HG03457 (cell line): ENCODE data around the gene UGT1A7.
"Not testable (repeated sequence)": the region's sequence is repeated elsewhere in the genome, so short reads cannot be mapped to it uniquely, and the experiment has no call there.

Experiments
- ATAC-seq: cut with Tn5 transposase; IDR thresholded peaks from one replicate; pipeline ENCODE4 v1.9.1; 2021; ENCODE audit warnings: moderate number of reproducible peaks; ENCODE audit not compliant: unreplicated experiment

The UGT1A7 gene

DNA sequence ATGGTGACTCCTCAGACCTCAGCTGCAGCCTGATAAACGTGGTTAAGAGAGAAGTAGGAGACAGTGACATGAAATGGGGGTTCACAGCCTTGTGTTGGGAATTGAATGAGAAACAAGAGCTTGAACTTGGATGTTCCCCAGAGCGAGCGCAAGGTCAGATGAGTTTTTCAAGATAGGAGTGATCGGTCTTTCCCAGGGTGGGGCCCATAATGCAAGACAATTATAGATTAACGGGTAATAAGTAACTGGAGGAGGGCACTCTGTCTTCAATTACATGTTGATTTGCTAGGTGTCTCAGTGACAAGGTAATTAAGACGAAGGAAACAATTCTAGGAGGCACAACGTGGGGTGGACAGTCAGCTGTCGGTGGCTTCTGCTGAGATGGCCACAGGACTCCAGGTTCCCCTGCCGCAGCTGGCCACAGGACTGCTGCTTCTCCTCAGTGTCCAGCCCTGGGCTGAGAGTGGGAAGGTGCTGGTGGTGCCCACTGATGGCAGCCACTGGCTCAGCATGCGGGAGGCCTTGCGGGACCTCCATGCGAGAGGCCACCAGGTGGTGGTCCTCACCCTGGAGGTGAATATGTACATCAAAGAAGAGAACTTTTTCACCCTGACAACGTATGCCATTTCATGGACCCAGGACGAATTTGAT lies 31.0 kb downstream of the UGT1A7 start, which contains the start of gene UGT1A5:
Gene UGT1A5, plus strand, starts transcription at position 297 of the 651 bp plus-strand sequence. Its CDS starts 85 bp downstream, at position 382.
- ATAC-seq, result no peak

DNA sequence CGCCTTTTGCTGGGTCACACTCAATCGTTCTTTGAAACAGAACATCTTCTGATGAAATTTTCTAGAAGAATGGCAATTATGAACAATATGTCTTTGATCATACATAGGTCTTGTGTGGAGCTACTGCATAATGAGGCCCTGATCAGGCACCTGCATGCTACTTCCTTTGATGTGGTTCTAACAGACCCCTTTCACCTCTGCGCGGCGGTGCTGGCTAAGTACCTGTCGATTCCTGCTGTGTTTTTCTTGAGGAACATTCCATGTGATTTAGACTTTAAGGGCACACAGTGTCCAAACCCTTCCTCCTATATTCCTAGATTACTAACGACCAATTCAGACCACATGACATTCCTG lies 31.5 kb downstream of the UGT1A7 start:
- ATAC-seq, result no peak

DNA sequence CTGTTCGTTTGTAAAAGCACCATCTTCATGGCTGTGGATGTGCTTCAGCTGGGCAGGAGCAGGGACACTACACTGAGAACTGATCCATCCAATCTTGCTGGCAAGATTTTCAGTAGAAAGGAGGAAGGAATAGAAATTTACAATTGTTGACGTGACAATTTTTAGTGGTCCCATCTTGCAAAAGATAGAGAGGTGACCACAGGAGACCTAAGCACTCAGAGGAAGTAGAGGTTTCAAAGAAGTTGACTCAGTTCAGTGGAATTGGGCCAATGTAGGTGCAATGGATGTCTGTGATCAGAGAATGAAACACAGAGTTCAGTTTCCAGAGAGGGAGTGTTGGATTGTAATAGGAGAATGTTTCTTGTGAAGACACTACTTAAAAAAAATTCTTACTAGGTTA lies 32.4 kb downstream of the UGT1A7 start:
- ATAC-seq, result no peak

DNA sequence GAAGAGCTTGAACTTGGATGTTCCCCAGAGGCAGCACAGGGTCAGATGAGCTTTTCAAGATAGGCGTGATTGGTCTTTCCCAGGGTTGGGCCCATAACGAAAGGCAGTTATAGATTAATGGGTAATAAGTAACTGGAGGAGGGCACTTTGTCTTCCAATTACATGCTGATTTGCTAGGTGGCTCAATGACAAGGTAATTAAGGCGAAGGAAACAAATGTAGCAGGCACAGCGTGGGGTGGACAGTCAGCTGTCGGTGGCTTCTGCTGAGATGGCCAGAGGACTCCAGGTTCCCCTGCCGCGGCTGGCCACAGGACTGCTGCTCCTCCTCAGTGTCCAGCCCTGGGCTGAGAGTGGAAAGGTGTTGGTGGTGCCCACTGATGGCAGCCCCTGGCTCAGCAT lies 36.9 kb downstream of the UGT1A7 start, which contains the start of gene UGT1A4:
Gene UGT1A4, plus strand, starts transcription at position 185 of the 400 bp plus-strand sequence. Its CDS starts 85 bp downstream, at position 270.
- no peak for ATAC-seq

DNA sequence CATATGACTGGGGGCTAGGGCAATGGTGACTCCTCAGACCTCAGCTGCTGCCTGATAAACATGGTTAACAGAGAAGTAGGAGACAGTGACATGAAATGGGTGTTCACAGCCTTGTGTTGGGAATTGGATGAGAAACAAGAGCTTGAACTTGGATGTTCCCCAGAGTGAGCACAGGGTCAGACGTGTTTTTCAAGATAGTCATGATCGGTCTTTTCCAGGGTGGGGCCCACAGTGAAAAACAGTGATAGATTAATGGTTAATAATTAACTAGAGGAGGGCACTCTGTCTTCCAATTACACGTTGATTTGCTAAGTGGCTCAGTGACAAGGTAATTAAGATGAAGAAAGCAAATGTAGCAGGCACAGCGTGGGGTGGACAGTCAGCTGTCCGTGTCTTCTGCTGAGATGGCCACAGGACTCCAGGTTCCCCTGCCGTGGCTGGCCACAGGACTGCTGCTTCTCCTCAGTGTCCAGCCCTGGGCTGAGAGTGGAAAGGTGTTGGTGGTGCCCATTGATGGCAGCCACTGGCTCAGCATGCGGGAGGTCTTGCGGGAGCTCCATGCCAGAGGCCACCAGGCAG lies 47.1 kb downstream of the UGT1A7 start, which contains the start of gene UGT1A3:
Gene UGT1A3, plus strand, starts transcription at position 320 of the 579 bp plus-strand sequence. Its CDS starts 85 bp downstream, at position 405.
- no peak for ATAC-seq

DNA sequence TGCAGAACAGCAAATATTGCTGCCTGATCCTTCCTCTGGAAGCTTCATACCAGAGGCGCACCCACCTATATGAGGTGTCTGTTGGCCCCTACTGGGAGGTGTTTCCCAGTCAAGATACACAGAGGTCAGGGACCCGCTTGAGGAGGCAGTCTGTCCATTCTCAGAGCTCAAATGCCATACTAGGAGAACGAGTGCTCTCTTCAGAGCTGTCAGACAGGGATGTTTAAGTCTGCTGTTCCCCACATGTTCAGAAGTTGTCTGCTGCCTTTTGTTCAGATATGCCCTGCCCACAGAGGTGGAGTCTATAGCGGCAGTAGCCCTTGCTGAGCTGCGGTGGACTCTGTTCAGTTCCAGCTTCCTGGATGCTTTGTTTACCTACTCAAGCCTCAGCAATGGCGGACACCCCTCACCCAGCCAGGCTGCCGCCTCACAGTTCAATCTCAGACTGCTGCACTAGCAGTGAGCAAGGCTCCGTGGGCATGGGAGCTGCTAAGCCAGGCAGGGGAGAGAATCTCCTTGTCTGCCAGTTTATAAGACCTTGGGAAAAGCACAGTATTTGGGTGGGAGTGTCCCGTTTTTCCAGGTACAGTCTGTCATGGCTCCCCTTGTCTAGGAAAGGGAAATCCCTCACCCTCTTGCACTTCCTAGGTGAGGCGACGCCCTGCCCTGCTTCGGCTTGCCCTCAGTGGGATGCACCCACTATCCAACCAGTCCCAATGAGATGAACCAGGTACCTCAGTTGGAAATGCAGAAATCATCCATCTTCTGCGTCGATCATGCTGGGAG lies 55.4 kb downstream of the UGT1A7 start:
- not testable (repeated sequence) for ATAC-seq

DNA sequence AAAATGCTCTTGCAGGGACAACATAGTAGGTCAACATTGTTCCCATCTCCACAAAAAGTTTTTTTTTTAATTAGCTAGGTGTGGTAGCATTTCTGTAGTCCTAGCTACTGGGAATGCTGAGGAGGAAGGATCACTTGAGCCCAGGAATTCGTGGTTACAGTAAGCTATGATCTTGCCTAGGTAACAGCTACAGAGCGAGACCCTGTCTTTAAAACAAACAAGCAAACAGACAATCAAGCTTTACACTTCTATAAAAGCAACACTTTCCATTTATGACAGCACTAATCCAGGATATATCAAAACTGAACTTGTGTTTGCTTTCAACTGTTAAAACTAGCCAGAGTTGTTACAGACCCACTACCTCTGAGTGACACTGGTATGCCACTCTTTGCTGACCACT lies 59.2 kb downstream of the UGT1A7 start:
- ATAC-seq, result no peak

DNA sequence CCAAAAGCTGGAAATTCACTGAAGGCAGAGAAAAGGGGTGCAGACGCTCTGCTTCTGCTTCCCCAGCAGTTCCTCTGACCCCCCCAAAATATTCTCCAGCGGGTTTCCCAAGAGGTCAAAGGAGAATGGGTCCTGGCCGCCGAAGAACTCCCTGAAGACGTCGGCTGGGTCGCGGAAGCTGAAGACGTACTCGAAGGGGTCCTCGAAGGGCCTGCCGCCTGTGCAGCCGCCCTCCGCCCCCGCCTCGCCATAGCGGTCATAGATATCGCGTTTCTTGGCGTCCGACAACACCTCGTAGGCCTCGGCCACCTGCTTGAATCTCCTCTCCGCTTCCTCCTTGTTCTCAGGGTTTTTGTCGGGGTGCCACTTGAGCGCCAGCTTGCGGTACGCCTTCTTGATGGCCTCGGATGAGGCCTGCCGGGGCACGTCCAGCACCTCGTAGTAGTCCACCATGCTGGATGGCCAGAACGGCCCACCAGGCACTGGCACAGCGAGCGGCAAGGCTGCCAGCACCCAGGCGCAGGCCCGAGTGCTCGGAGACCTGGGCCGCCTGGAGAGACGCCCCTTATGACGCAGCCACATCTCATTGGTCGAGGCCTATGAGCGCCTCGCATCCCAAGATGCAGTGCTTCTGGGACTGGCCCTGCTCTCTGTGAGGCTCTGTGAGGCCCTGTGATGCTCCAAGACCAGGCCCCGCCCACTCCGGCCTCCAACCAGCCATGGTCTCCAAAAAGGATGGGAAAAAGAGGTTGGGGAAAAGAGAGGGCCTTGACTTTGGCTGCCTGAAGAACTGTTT lies 62.0 kb downstream of the UGT1A7 start:
- no peak for ATAC-seq

DNA sequence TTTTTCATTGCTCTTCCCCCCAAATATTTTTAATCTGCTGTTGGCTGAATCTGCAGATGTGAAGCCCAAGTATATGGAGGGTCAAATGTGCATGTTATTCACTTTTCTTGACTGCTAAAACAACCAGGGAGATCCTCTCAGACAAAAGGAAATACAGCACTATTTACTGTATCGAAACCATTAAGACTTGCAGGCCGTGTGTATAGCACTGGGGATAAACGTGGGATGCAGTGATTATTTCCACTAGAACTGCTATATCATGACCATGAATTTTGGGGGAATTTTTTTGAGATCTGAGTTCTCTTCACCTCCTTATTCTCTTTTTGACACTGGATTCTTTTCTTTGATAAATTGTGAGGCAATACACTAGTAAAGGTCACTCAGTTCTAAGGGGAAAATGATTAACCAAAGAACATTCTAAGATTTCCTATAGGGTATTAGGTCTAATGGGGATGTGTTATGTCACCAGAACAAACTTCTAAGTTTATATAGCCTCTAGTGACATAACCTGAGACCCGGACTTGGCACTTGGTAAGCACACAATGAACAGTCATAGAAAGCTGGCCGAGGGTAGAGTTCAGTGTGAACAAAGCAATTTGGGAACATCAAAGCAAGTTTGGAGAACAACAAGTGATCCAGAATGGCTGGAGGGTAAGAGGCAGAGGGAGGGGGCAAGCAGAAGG lies 63.5 kb downstream of the UGT1A7 start:
- no peak for ATAC-seq

DNA sequence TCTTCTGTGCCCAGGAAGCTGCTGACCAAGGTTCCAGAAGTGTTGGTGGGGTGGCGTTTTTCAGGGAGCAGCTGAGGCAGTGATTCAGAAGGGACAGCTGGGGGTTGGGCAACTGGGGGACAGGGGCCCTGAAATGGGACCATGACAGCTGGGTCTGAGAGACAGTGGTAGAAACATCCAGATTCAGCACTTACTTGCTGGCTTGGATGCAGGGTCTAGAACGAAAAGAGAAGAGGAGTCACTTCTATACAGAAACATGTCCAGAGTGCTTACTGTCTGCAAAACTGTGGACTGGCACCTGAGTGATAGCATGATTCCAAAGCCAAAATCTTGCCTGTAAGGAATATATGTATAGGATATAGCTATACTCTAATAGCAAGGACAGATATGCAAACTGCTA lies 64.1 kb downstream of the UGT1A7 start:
- not testable (repeated sequence) for ATAC-seq

DNA sequence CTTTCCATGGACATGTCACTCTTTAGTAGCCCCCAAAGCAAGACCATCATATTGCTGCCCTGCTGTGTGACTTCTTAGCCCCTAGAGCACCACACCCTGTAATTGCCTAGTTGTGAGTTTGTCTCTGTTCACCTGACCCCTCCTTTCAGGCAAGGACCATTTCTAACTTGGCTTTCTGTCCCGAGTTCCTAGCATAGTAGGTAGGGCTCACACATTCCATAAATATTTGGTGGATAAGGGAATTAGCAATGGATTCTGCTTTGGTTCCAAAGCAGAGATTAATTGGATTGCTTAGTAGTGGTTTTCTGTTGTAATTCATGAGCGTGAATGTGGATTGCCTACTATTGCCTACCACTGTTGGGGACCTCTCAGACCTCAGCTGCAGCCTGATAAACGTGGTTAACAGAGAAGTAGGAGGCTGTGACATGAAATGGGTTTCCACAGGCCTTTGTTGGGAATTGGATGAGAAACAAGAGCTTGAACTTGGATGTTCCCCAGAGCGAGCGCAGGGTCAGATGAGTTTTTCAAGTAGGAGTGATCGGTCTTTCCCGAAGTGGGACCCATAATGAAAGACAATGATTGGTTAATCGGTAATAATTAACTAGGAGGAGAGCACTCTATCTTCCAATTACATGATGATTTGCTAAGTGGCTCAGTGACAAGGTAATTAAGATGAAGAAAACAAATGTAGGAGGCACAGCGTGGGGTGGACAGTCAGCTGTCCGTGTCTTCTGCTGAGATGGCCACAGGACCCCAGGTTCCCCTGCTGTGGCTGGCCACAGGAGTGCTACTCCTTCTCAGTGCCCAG lies 65.0 kb downstream of the UGT1A7 start:
- no peak for ATAC-seq

DNA sequence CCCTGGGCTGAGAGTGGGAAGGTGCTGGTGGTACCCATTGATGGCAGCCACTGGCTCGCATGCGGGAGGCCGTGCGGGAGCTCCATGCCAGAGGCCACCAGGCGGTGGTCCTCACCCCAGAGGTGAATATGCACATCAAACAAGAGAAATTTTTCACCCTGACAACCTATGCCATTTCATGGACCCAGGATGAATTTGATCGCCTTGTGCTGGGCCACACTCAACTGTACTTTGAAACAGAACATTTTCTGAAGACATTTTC lies 65.5 kb downstream of the UGT1A7 start:
- ATAC-seq, result no peak

DNA sequence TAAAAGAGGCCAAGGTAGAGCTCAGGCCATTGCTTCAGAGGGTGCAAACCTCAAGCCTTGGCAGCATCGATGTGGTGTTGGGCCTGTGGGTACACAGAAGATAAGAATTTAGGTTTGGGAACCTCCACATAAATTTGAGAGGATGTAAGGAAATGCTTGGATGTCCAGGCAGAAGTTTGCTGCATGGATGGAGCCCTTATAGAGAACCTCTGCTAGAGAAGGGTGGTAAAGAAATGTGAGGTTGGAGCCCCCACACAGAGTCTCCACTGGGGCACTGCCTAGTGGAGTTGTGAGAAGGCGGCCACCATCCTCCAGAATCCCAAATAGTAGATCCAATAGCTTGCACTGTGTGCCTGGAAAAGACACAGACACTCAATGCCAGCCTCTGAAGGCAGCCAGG lies 69.0 kb downstream of the UGT1A7 start:
- not testable (repeated sequence) for ATAC-seq

DNA sequence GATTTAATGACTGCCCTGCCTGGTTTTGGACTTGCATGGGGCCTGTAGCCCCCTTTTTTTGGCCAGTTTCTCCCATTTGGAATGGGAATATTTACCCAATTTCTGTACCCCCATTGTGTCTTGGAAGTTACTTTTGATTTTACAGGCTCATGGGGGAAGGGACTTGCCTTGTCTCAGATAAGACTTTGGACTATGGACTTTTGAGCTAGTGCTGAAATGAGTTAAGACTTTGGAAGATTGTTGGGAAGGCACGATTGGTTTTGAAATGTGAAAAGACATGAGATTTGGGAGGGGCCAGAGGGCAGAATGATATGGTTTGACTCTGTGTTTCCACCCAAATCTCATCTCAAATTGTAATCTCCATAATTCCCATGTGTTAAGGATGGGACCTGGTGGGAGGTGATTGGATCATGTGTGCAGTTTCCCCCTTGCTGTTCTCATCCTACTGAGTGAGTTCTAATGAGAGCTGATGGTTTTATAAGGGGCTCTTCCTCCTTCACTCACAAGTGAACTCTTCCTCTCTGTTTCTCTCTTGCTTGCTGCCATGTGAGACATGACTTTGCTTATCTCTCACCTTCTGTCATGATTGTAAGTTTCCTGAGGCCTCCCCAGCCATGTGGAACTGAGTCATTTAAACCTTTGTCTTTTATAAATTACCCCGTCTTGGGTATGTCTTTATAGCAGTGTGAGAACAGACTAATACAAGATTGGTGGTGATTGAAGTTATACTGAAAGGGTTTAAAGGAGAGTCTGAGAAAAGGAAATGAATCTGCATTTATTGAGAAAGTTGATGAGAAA lies 69.7 kb downstream of the UGT1A7 start:
- ATAC-seq, result not testable (repeated sequence)

DNA sequence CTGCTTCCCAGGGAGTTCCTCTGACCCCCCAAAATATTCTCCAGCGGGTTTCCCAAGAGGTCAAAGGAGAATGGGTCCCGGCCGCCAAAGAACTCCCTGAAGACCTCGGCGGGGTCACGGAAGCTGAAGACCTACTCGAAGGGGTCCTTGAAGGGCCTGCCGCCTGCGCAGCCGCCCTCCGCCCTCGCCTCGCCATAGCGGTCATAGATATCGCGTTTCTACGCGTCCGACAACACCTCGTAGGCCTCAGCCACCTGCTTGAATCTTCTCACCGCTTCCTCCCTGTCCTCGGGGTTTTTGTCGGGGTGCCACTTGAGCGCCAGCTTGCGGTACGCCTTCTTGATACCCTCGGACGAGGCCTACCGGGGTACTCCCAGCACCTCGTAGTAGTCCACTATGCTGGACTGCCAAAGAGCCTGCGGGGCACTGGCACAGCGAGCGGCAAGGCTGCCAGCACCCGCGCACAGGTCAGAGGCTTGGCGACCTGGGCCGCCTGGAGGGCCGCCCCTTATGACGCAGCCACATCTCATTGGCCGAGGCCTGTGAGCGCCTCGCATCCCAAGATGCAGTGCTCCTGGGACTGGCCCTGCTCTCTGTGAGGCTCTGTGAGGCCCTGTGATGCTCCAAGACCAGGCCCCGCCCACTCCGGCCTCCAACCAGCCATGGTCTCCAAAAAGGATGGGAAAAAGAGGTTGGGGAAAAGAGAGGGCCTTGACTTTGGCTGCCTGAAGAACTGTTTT lies 73.3 kb downstream of the UGT1A7 start:
- no peak for ATAC-seq

DNA sequence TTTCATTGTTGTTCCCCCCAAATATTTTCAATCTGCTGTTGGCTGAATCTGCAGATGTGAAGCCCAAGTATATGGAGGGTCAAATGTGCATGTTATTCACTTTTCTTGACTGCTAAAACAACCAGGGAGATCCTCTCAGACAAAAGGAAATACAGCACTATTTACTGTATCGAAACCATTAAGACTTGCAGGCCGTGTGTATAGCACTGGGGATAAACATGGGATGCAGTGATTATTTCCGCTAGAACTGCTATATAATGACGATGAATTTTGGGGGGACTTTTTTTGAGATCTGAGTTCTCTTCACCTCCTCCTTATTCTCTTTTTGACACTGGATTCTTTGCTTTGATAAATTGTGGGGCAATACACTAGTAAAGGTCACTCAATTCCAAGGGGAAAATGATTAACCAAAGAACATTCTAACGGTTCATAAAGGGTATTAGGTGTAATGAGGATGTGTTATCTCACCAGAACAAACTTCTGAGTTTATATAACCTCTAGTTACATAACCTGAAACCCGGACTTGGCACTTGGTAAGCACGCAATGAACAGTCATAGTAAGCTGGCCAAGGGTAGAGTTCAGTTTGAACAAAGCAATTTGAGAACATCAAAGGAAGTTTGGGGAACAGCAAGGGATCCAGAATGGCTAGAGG lies 74.9 kb downstream of the UGT1A7 start:
- ATAC-seq, result no peak

DNA sequence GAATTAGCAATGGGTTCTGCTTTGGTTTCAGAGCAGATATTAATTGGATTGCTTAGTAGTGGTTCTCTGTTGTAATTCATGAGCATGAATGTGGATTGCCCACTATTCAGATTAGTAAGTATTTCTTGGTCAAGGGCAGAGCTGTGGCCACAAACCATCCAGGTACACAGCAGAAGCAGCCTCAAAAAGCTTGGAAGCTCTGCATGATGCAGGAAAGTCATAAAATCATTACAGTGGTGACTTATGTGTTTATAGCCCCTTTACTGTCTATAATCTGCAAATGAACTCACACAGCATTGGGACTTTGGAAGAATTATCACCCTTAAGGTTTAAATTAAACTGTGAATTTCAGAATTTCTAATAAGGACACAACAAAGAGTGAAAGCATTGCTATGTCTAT lies 76.4 kb downstream of the UGT1A7 start:
- no peak for ATAC-seq

DNA sequence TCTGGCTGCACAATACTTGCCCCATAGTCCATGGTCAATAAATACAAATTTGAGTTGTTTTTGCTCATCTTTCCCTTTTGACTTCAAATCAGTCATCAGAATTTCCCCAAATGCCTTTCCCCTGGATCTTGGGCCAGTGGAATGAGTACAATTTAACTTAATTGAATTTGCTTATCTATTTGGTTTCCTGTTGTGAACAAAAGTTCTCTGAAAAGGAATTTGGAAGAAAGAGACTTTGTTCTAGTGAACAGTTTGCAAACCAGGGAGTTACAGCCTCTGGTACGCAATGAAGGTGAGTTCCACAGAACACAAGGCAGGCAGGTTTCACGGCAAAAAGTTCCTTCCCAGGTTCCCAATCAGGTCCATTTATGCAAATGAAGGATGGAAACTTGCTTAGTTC lies 77.1 kb downstream of the UGT1A7 start:
- ATAC-seq, result no peak
